Measurements from ENCODE around the gene TSBP1.
"Not testable (repeated sequence)": the region's sequence is repeated elsewhere in the genome, so short reads cannot be mapped to it uniquely, and the experiment has no call there.

TSBP1 gene

GRCh38 chr6:32288426-32288825 lies 83.3 kb downstream of the TSBP1 start:
- DNase-seq (ENCODE audit: low read depth), result no peak

- not testable (repeated sequence) for DNase-seq (ENCODE audit: low read depth)
Measured at GRCh38 chr6:32273801-32274577, 97.7 kb downstream of the TSBP1 start.

GRCh38 chr6:32271429-32271828 lies 100.3 kb downstream of the TSBP1 start:
- DNase-seq (ENCODE audit: low read depth), result no peak

GRCh38 chr6:32268459-32268858 lies 103.2 kb downstream of the TSBP1 start:
- DNase-seq (ENCODE audit: low read depth), result not testable (repeated sequence)

- DNase-seq (ENCODE audit: low read depth), result no peak
Measured at GRCh38 chr6:32267035-32267434, 104.7 kb downstream of the TSBP1 start.

GRCh38 chr6:32257262-32257661 lies 114.4 kb downstream of the TSBP1 start:
- not testable (repeated sequence) for DNase-seq (ENCODE audit: low read depth)

- peak; percentile 55 for DNase-seq (ENCODE audit: low read depth)
Measured at GRCh38 chr6:32255199-32256153, 116.2 kb downstream of the TSBP1 start.

GRCh38 chr6:32254761-32255198 lies 116.9 kb downstream of the TSBP1 start:
- DNase-seq (ENCODE audit: low read depth), result no peak

- no peak for DNase-seq (ENCODE audit: low read depth)
Measured at GRCh38 chr6:32252331-32253009, 119.2 kb downstream of the TSBP1 start.

GRCh38 chr6:32249262-32249661 lies 122.4 kb downstream of the TSBP1 start:
- no peak for DNase-seq (ENCODE audit: low read depth)

- DNase-seq (ENCODE audit: low read depth), result no peak
Measured at GRCh38 chr6:32247401-32247800, 124.3 kb downstream of the TSBP1 start.

GRCh38 chr6:32244946-32245398 lies 126.7 kb downstream of the TSBP1 start:
- peak; percentile 56 for DNase-seq (ENCODE audit: low read depth)

- DNase-seq (ENCODE audit: low read depth), result no peak
Measured at GRCh38 chr6:32244270-32244669, 127.4 kb downstream of the TSBP1 start.

Data from stimulated activated CD8-positive, alpha-beta memory T cell treated with anti-CD3 and anti-CD28 coated beads, Interleukin-4, amount 100 ng/mL, for 24 hours (primary cell).